Stimulated activated CD8-positive, alpha-beta memory T cell treated with anti-CD3 and anti-CD28 coated beads, Interleukin-12 subunit alpha, Interleukin-12 subunit beta, amount 100 ng/mL, for 4 hours (primary cell): ENCODE measurements around the gene MAML1.

ENCODE experiments used
- DNase-seq: peaks from one replicate; pipeline ENCODE4 v3.0.0-alpha.2; 2020; ENCODE audit warnings: low read depth

The MAML1 gene

DNA sequence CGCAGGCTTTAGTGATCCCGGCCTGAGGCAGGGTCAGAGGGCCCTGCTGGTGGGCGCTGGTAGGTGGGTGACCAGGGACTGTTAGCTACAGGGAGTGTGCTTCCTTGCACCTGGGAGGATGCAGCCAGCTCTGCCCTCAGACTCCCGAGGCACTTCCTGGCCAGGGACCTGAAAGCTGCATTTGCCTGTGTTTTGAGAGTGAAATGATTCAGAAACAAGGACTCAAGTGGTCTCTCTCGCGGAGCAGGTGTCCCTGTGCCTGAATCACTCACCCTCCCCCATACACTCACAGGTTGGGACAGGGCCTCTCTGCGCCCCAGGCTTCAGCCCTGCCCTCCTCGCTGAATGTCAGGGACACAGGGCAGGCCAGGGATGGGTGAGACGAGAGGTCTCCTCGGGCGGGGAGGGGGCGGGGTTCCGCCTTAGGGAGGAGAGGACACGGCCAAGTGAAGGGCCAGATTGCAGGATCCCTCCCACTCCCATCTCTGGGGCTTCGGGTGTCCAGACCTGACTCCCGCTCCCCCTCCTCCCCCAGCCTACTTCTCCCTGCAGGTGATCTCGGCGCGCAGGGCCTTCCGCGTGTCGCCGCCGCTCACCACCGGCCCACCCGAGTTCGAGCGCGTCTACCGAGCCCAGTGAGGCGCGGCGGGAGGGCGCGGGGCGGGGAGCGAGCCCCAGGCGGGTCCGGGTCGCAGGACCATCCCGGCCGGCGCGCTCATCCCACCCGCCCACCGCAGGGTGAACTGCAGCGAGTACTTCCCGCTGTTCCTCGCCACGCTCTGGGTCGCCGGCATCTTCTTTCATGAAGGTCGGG, 62.6 kb downstream of the MAML1 start:
- no peak for DNase-seq

DNA sequence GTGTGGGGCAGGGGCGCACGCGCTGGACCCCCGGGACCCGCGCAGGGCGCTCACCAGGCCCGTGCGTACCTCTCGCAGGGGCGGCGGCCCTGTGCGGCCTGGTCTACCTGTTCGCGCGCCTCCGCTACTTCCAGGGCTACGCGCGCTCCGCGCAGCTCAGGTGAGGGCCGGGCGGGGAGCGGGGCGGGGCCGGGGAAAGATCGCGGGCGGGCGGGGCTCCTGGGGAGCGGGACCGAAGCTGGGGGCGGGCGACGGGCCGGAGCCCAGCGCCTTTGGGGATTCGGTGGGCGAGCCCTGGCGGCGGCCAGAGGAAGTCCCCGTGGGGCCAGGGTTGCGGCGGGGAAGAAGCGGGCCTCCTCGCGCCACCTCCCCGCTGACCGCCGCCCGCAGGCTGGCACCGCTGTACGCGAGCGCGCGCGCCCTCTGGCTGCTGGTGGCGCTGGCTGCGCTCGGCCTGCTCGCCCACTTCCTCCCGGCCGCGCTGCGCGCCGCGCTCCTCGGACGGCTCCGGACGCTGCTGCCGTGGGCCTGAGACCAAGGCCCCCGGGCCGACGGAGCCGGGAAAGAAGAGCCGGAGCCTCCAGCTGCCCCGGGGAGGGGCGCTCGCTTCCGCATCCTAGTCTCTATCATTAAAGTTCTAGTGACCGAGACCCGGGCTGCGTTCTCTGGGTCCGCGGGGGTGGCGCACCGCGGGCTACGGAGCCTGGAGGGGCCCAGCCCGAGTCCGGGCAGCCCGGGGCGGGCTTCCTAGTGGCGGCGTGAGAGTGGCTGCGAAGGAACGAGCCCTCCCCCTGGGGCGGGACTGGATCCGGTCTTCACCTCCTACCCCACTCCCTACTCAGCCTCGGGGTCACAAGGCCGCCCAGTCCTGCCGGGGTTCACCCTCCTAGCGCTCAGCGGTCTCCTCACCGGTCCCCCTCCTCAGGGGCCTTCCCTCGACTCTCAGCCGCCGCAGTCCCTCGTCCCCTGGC, 63.5 kb downstream of the MAML1 start:
- DNase-seq: peak; percentile 48

DNA sequence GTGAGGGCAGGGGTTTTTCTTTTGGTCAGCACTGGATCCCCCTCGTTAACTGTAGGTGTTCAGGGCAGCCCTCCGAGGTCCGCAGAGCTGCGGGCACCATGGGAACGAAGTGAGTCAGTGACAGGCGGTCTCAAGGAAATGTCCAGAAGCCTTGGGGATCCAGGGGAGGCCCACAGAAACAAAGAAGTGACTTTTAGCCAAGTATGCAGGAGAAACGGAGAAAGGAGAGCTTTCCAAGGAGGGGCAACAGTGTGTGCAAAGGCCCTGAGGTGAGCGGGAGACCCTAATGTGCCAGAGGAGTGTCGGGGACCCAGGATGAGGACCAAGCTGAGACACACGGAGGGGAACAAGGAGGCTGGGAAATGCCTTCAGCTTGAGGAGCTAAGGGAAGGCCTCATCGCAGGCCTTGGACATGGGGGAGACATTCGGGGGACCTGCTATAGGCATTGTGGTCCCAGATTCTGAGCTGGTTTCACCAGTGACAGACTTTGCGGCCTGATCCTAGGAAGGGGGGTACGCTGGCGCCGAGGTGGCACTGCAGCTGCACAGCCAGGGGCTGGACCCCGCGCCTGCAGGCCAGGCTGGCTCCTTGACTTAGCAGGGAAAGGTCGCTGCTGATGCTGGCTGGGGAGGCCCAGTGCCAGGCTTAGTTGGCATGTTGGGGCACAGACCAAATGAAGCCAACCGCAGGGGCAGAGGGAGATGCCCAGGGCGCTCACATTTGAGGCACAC, 64.4 kb downstream of the MAML1 start:
- no peak for DNase-seq

DNA sequence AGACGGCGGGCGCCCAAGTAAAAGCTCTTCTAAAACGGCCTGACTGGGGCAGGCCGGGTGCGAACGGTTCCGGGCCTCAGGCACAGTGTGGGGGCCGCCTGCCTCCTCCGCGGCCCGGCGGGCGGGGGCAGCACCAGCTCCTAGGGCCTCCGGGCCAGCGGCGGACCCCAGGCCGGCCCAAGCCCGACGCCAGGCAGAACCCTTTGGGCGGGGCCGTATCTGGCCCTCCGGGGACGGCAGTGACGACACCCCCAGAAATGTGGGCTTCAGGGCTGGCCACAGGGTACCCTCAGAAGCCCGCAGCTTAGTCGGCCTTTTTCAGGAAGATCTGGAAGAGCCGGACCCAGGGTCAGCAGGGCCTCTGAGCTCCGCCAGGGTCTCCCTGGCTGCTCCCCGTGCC, 65.1 kb downstream of the MAML1 start:
- no peak for DNase-seq

DNA sequence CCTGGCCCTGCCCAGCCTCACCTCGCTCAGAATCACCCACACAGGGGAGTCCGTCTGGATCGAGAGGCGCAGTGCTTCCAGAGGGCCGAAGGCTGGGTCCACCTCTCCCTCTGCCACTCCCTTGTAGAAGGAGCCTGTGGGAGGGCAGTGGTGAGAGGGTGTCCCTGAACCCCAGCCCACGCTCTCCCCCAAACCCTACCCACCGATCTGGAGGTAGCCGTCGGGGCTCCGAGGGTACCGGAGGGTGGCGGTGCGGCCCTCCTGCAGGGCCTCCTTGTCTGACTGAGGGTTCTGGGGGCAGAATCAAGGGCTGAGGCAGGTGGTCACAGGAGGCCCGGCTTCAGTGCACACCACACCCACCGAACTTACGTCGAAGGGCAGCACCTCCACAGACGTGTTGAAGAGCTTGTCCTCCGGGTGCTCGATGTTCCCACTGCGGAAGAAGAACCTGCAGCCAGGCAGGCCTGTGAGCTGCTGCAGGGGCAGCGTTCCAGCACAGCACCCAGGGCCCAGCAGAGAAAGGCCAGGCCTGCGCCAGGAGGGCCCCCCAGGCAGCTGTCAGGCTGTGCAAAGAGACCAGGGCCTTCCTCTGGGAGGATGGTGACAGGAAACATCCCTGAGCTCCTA, 65.6 kb downstream of the MAML1 start:
- no peak for DNase-seq

DNA sequence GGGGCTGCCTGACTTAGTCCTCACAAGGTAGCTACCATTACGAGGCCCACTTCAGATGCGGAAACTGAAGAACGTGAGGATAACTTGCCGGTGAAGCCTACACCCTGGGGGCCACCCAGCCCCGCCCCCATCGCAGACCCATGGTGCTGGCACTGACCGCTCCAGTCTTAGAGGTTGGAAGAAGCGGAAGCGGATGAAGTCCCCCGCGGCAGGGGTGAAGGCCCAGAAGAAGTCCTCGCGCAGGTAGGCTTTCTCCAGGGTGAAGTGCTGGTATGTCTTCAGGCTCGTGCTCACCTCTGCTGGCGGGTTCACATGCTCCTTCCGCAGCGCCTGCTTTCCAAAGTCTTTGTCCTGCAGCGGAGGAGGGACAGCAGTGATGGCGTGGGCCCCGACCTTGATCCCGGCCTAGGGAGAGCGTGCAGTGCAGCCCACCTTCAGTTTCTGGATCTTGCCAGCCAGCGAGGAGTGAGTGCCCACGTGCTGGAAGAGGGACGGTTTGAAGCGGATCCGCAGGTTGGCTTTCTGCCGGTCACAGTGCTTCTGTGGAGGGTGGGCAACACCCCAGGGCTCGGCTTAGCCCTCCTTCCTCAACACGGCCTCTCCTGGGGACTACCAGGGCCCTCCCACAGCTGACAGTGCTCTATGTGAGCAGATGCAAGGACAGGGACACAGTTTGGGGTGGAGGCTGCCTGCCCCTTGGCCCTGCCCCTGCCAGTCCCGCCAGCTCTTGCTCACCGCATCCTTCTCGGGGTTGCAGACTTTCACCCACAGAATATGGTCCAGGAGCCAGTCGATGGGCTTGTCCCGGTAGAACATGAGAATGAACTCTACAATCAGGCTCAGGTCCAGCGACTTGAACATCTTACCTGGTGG, 66.4 kb downstream of the MAML1 start:
- no peak for DNase-seq

DNA sequence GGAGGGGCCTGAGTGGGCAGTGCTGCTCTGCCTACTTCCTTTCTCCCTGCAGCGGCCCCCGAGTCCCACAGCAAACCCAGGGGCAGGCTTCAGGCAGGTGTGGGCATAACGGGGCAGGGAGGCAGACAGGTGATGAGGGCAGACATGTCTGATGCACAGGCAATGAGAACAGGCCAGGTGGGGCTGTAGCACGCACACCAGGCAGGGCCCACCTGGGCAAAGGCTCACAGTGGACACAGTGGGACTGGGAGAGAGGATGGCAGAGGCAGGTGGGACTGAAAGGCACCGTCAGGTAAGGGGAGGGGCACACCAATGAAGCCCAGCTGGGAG, 67.0 kb downstream of the MAML1 start:
- no peak for DNase-seq

DNA sequence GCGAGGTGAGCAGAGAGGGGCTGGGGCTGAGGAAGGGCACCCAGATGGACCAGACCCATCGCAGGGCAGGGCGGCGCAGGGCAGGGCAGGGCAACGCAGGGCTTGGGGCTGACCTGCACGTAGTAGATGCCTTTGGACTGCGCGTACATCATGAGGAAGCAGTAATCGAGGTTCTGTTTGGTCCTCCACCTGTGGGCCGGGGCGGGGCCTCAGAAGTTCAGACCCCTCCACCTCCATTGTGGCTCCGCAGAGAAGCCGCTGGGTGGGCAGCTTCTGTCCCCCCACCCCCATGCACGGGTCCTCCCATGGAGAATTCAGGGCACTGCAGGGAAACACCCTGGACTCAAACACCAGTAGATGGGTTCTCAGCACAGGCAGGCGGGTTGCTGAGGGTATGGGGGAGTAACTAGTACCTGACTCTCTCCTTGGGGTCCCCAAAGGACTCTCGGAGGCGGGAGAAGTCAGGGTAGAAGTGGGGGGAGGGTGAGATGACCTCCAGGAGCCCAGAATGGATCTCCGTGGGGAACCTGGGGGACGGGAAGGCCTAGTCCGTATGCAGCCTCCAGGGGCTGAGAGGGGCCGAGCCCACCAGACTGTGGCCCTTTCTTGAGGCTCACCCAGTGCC, 67.6 kb downstream of the MAML1 start:
- DNase-seq: no peak

DNA sequence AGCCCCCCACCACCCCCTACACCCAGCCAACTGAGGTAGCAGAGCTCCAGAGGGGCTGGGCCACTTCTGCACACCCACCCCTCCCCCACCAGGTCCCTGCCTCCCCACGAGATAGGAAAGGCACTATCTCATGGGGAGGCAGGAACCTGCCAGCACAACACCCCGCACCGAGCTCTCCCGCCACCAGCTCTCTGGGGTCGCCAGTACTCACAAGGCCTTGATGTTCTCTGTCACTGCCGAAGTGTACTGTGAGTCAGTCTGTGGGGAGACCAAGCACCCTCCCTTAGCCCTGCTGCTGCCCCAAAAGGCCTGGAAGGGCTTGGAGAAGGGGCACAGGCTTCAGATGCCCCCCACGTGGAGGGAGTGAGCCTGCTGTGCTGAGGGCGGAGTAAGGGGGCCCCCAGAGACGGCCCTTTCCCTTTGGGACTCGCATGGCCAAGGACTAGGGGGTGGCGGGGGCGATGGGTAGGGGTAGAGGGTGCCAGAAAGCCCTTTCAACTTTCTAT, 68.1 kb downstream of the MAML1 start:
- no peak for DNase-seq

DNA sequence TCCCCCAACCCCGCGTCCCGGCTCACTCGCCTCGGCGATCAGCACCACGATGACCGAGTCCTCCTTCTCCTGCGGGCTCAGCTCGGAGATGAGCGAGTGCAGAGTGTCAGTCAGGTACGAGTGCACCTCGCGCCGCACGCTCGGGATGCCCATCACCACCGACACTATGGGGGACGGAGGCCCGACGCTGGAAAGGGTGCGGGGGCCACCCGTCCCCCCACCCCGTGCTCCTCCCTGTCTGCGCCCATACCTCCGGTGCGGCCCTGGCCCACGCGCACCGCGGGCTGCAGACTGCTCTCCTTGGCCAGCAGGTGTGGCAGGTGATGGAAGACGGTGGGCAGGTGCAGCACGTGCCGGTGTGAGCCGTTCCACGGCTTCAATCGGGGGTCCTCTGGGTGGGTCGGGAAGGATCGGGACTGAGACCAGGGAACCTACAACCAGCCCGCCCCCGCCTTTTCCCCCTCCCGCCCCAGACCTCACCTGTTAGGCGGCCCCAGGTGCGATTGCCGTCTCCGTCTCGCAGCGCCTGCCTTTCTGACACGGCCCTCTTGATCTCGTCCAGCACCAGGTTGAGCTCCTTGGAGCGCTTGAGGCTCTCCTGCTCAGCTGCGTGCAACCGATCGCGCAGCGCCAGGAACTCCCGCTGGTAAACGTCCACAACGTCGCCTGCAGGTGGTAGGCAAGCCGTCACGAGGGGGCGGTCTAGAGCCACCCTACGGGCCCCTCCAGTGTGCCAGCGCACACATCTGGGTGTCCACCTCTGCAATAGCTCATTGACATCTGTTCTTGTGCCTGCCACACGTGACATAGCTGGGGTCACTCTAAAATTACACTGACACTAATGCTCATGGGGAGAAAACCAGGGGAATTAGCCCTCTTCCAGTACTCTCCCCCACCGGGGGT, 68.9 kb downstream of the MAML1 start:
- peak; percentile 73 for DNase-seq

DNA sequence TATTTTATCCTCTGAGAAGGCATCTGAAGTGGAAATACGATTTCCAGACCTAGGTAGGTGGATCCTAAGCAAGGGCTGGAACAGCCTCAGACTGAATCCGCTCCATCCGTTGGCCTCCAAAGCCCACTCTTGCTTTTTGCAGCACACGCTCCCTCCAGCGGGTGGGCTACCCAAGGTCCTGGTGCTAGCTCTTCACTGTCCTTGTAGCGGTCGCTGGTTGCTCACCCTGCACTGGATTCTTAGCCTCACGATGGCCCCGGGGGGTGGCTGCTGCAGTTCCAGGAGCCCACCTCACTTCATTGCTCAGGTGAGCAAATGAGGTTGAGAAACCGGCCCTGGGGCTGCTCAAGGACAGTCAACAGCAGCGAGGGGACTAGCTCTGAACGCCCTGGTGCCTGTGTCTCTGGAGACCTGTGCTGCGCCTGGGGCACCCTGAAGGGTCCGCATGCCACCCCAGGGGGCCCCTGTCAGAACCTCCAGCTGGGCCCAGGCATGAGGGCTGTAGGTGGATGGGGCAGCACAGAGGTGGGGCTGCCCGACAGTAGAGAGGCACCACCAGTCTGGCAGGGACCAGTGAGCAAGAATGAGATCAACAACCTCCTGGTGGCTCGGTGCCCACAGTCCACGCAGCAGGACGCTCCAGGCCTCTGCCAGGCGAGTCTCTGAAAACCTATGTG, 69.7 kb downstream of the MAML1 start:
- no peak for DNase-seq

DNA sequence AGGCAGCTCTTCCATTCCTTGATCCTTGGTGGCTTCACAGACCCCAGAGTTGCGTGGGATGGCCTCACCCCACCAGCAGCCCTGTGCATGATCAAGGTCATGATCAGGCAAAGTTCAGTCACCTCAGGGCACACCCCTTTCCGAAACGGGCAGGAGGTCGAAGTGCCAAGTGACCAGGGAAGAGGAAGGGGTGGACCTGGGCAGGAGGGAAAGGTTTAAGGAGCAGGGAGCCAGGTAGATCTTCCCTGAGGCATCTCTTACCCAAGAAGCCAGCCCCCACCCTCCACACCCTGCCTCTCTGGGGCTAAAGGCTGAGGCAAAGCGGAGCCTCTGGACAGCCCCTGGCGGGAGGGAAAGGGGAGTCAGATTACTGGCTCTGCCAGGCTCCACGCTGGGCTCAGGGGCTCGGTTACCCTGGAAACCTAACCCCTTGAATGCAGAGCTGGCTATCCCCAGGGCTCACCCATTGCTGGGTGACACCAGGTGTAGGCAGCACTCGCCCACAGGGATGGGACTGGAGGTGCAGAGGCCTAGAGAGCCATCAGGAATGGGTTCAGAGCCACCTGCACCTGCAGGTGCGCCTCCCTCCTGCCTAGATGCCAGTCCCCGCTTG, 70.4 kb downstream of the MAML1 start:
- no peak for DNase-seq

DNA sequence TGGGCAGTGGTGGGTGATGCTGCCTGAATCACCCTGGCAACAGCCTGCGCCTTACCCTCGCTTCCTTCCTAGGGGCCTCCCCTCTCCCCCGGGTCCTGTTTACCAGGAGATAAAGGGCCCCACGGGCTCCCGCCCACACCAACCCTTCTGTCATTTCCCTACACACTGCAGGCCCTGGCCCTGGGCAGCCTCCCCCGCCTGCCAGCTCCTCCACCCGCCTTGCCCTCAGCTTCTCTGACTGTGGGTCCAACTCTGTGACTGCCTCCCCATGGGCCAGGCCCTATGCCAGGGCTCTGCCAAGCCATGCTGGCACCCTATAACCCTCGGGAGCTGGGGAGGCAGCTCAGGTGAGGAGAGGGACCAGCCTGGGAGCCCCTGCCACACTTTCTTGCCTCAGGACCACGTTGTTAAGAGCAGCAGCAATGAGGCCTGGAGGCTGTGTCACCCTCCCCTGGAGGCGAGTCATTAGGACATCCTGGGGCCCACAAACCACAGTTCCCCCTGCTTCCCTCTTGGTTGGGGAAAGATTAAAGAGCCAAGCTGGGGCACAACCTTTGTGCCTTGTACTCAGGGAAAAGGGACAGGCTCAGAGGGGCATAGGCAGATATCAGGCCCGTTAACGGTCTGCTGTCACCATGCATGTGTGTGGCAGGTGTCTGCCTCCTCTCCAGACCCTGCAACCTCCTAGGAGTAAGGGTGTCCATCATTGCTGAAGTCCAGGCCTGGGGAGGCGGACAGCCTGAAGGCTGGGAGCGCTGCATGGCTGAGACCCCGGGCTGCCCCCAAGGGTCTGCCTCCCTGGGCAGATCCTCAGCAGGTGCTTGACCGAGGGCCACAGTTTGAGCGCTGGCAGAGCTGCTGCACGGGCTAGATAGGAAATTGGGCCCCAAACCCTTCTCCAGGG, 71.3 kb downstream of the MAML1 start:
- no peak for DNase-seq

DNA sequence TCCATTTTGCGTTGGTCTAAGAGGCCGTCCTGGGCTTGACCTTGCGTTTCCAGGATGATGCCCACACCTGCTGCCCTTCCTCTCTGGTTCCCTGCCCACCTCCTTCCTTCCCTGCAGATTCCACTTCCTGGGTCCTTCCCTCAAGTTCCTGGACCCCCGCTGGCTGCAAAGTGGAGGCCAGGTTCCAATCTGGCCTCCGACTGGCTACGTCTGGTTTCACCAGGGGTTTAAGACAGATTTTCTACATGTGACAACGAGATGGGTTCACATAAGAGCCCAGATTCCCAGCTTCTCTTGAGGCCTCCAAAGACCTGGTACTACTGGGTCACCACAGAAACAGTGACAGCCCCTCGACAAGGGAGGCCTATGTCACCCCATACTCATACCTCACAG, 71.9 kb downstream of the MAML1 start:
- no peak for DNase-seq

DNA sequence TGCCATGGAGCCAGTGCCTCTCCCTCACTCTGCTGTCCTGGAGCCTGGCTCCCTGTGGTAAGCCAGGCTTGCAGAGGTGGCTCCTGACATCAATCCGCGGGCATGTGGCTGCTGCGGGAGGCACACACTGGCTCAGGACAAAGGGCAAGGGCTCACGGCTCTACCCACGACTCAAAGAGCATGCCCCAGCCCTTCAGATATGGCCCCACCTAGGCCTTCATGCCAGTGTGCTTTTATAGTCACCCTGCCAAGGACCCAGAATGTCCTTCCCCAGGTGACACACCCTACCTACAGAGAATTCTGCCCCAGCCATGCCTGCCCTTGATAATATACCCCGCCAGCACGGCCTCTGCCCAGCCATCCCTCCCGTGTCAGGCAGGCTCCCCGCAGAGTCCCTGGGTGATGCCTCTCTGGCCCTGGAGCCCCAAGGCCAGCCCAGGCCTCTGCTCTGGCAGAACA, 72.5 kb downstream of the MAML1 start:
- DNase-seq: no peak

DNA sequence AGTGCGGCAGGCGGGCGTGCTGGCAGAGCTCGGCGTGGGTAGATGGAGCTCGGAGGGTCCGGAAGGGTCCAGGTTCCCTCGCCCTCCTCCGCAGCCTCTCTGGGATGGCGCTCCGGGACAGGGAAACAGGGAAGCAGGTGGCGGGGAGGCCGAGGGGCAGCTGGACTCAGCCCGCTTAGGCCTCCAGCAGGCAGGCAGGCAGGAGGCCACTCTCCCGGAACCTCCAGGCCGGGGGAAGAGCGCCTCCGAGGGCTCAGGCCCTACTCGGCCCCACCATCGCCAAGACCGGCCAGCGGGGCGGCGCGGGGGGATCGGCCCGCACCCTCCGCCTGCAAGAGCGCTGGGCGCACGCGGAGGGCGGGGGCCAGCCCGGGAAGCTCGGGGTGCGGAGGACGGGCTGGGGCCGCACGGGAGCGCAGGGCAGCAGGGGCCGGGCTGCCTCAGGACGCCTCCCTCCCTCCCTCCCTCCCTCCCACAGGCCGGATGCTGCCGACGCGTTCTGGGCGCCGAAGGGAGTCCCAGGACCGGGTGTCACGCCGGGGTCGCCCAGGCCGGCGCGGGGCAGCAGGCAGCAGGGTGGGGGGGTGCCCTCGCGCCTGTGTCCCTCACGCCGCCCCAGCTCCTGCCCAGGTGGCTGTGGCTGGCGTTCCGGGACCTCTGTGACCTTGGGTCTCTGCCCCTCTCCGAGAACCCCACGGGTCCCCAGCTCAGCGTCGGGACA, 73.1 kb downstream of the MAML1 start:
- DNase-seq: no peak
